Smooth muscle cell (in vitro differentiated cells): Measurements from ENCODE around the gene CSE1L. TPM values are rescaled to one million over a fixed set of nuclear protein-coding genes. Genes with fewer than 3 reads are reported as not detected.

Experiments
- DNase-seq: peaks from one replicate; lab custom pipeline; 2025; ENCODE audit not compliant: unreplicated experiment; lab: John Stamatoyannopoulos, UW
- H2AFZ ChIP-seq: fragments of 200-600 bp; sonication (generic); 2 replicates; pipeline ENCODE4 v1.6.0; 2016; ENCODE audit warnings: antibody characterized with exemption, low read depth, mild to moderate bottlenecking
- H3F3A ChIP-seq: fragments of 200-600 bp; sonication (generic); 2 replicates; pipeline ENCODE4 v1.6.0; 2017; ENCODE audit warnings: antibody characterized with exemption, low read depth
- H3K27ac ChIP-seq: fragments of 200-600 bp; sonication (generic); 2 replicates; pipeline ENCODE4 v1.5.1; 2016; ENCODE audit warnings: low read depth, mild to moderate bottlenecking
- H3K27me3 ChIP-seq: fragments of 200-600 bp; sonication (generic); 2 replicates; pipeline ENCODE4 v1.6.1; 2016; ENCODE audit warnings: low read depth, mild to moderate bottlenecking
- H3K36me3 ChIP-seq: fragments of 200-600 bp; sonication (generic); 2 replicates; pipeline ENCODE4 v1.5.1; 2016; ENCODE audit warnings: low read depth
- H3K4me1 ChIP-seq: fragments of 200-600 bp; sonication (generic); 2 replicates; pipeline ENCODE4 v1.5.1; 2016; ENCODE audit warnings: low read depth
- H3K4me2 ChIP-seq: fragments of 200-600 bp; sonication (generic); 2 replicates; pipeline ENCODE4 v1.6.0; 2016; ENCODE audit warnings: mild to moderate bottlenecking
- H3K4me3 ChIP-seq: fragments of 200-600 bp; sonication (generic); 2 replicates; pipeline ENCODE4 v1.5.1; 2016; ENCODE audit warnings: mild to moderate bottlenecking
- H3K79me2 ChIP-seq: fragments of 200-600 bp; sonication (generic); 2 replicates; pipeline ENCODE4 v1.6.0; 2016; ENCODE audit warnings: low read depth, mild to moderate bottlenecking
- H3K9ac ChIP-seq: fragments of 200-600 bp; sonication (generic); 2 replicates; pipeline ENCODE4 v1.6.0; 2016; ENCODE audit warnings: low read depth
- H3K9me3 ChIP-seq: fragments of 200-600 bp; sonication (generic); replicated peaks from 2 replicates; pipeline ENCODE4 v1.5.1; 2016; ENCODE audit warnings: low read depth
- H4K20me1 ChIP-seq: fragments of 200-600 bp; sonication (generic); 2 replicates; pipeline ENCODE4 v1.6.0; 2016; ENCODE audit warnings: low read depth
- CTCF ChIP-seq: fragments of 200-600 bp; sonication (generic); IDR thresholded peaks from 2 replicates; pipeline ENCODE4 v1.5.1; 2017; ENCODE audit warnings: borderline replicate concordance, mild to moderate bottlenecking, antibody characterized with exemption; ENCODE audit not compliant: insufficient read depth, poor library complexity, severe bottlenecking
- WGBS: methylation state at CpG from one replicate; pipeline ENCODE4 v1.1.7; 2016; ENCODE audit warnings: low lambda C conversion rate; 5-methylcytosine and 5-hydroxymethylcytosine counted together
- polyA plus RNA-seq: library from polyadenylated mRNA; unstranded; fragments of >200 nt; fragmentation: Nextera tagmentation; extraction: Ambion mirVana; gene quantifications from 2 replicates; pipeline ENCODE4 v1.2.1, GENCODE V29; 2016
- total RNA-seq: library from RNA; depleted of rRNA; stranded (reverse); fragments of >200 nt; gene quantifications from 2 replicates; pipeline ENCODE4 v1.2.3, GENCODE V29; 2014

Gene CSE1L
- total and polyA plus RNA-seq, 2 experiments from 2014 or later, result 42.0 to 98.6 TPM

DNA sequence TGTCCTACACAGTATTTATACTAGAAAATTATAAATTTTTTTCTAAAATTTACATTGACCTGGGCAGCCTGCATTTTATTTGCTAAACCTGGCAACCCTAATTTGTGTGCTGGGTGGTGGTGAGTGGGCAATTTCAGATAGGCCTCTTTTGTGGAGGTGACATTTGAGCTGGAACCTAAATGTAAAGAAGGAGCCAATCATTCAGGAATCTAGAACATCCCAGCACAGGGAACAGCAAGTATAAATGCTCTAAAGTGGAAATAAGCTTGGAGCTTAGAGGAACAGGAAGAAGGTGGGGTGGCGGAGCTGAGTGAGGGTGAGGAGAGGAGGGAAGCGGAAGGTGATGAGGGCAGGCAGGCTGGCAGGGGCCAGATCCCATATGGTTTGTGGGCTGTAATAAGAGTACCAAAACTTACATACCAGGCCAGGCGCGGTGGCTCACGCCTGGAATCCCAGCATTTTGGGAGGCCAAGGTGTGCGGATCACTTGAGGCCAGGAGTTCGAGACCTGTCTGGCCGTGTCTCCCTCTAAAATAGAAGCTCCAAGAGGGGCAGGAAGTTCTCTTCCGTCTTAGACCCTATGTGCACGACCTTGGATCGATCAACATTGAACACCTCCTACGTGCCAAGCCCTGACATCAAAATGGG lies 549 bp upstream of the CSE1L start:
- Histone ChIP-seq H3K9me3 (no peaks in the 10 kb centered on the region), H3K79me2 (peaks cover 36% of the 10 kb centered on the region), H3F3A (no peaks in the 10 kb centered on the region), H3K27ac (peak overlapping the region; percentile 53), H3K4me2 (peak overlapping the region; percentile 92), H3K4me3 (peak overlapping the region; percentile 91), H2AFZ (peak overlapping the region; percentile 85), H3K27me3 (no peaks in the 10 kb centered on the region), H4K20me1 (peaks cover 17% of the 10 kb centered on the region), H3K36me3 (no peaks in the 10 kb centered on the region), H3K9ac (peak overlapping the region; percentile 18), H3K4me1 (peaks cover 5% of the 10 kb centered on the region)
- WGBS, result 32% methylated on average over 12 of the region's 12 CpGs
- TF ChIP-seq CTCF, result no peak
- DNase-seq, result no peak

DNA sequence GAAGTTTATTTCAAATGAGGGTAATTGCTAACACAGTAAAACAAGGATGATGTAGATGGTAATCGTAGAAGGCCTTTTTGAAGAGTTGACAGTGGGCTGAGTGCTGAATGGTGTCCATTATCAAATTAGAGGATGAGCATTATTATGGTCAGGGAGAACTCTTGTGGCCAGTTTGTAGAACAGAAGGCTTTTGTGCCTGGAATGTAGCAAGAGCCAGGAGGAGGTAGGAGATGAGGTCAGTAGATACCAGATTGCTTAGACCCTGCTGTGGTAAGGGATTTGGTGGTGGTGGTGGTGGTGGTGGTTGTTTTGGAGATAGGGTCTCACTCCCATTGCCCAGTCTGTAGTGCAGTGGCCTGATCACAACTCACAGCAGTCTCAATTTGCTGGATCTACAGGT lies 6.2 kb downstream of the CSE1L start:
- Histone ChIP-seq H3F3A (no peaks in the 10 kb centered on the region), H3K9me3 (no peaks in the 10 kb centered on the region), H3K9ac (no peak overlapping the region), H3K36me3 (no peaks in the 10 kb centered on the region), H4K20me1 (peaks cover 83% of the 10 kb centered on the region), H2AFZ (no peak overlapping the region), H3K79me2 (peaks cover 99% of the 10 kb centered on the region), H3K4me1 (peaks cover 5% of the 10 kb centered on the region), H3K4me2 (no peak overlapping the region), H3K27ac (no peak overlapping the region), H3K27me3 (no peaks in the 10 kb centered on the region), H3K4me3 (no peak overlapping the region)
- DNase-seq, result no peak
- WGBS, result 96% methylated on average over 1 of the region's 1 CpG
- TF ChIP-seq CTCF, result no peak

- no peak for TF ChIP-seq CTCF
Observed at GRCh38 chr20:49054056-49054643, 8.0 kb downstream of the CSE1L start.

GRCh38 chr20:49063279-49063678 lies 17.2 kb downstream of the CSE1L start:
- H3K4me2 ChIP-seq, result no peak overlapping the region
- WGBS, result 94% methylated on average over 3 of the region's 3 CpGs
- no peak overlapping the region for H3K4me3 ChIP-seq
- H3K4me1 ChIP-seq, result no peaks in the 10 kb centered on the region
- no peaks in the 10 kb centered on the region for H3F3A ChIP-seq
- H3K9me3 ChIP-seq, result no peaks in the 10 kb centered on the region
- no peaks in the 10 kb centered on the region for H3K27me3 ChIP-seq
- H2AFZ ChIP-seq, result no peak overlapping the region
- H3K9ac ChIP-seq, result no peak overlapping the region
- no peak for TF ChIP-seq CTCF
- no peak for DNase-seq
- H3K36me3 ChIP-seq, result peaks cover 14% of the 10 kb centered on the region
- H4K20me1 ChIP-seq, result peaks cover 25% of the 10 kb centered on the region
- no peak overlapping the region for H3K27ac ChIP-seq
- peaks cover 57% of the 10 kb centered on the region for H3K79me2 ChIP-seq

More at GRCh38 chr20:49054056-49054643, 8.0 kb downstream of the CSE1L start:
- H3F3A ChIP-seq, result no peaks in the 10 kb centered on the region
- H3K36me3 ChIP-seq, result peaks cover 6% of the 10 kb centered on the region
- peaks cover 87% of the 10 kb centered on the region for H4K20me1 ChIP-seq
- no peak overlapping the region for H3K4me3 ChIP-seq
- peaks cover 99% of the 10 kb centered on the region for H3K79me2 ChIP-seq
- H3K27me3 ChIP-seq, result no peaks in the 10 kb centered on the region
- H3K4me1 ChIP-seq, result no peaks in the 10 kb centered on the region
- no peak overlapping the region for H3K27ac ChIP-seq
- H2AFZ ChIP-seq, result no peak overlapping the region
- DNase-seq, result no peak
- H3K9me3 ChIP-seq, result no peaks in the 10 kb centered on the region
- no peak overlapping the region for H3K4me2 ChIP-seq
- H3K9ac ChIP-seq, result no peak overlapping the region
- 96% methylated on average over 4 of the region's 4 CpGs for WGBS
